Neural cell (in vitro differentiated cells): Measurements from ENCODE around the gene RHOH.

Experiments
- CTCF ChIP-seq: fragments of 450-650 bp; IDR thresholded peaks from 2 replicates; pipeline ENCODE4 v1.5.1; 2014; ENCODE audit warnings: antibody characterized with exemption, mild to moderate bottlenecking, moderate library complexity; ENCODE audit not compliant: poor library complexity, severe bottlenecking
- EZH2 ChIP-seq: fragments of 200-600, 300-800 bp; shearing (Covaris generic), sonication (generic); IDR thresholded peaks from 2 replicates; pipeline ENCODE4 v1.6.1; 2014; ENCODE audit warnings: antibody characterized with exemption, low read length, borderline replicate concordance, mild to moderate bottlenecking; ENCODE audit not compliant: insufficient read depth, poor library complexity, severe bottlenecking
- RAD21 ChIP-seq: fragments of 450-650 bp; conservative IDR thresholded peaks from 2 replicates; pipeline ENCODE4 v1.6.1; 2014; ENCODE audit warnings: antibody characterized with exemption, mild to moderate bottlenecking, moderate library complexity

GRCh38 chr4:40253906-40254305 is 57.1 kb downstream of the RHOH start:
- no peak for TF ChIP-seq EZH2
- TF ChIP-seq CTCF: no peak
- TF ChIP-seq RAD21: no peak
